Epidermal melanocyte (primary cell): Measurements from ENCODE around the gene COMMD9.

ENCODE experiments used
- DNase-seq: peaks from one replicate; pipeline ENCODE4 v3.0.0; 2011; ENCODE audit warnings: low spot score; ENCODE audit not compliant: insufficient read length

COMMD9 gene

DNA sequence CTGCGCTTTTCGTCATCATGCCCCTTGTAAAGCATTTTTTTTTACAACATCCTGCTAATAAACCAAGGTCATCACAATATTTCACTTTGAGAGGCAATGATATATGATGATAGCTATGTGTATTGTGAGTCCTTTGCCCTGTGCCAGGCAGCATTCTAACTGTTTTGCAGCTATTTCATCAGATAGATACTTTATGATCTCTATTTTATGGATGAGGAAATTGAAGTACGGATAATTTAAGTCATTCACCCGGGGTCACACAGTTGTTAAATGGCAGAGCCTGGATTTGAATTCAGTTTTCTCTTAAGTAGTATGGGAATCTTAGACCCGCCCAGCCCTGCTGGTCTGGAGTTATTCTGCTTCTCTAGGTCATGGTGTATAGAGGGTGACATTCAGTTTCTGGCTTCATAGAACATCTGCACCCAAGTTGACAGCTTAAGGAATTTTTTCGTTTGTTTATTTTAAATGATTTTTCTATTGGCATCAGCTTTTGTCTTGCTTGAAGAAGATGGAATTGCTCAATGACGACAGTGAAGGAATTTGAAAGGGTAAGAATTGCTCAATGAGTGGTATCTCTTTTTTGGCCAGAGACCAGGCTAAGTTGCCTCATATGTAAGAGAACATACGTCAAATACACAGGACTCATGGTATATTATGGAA, 7.8 kb upstream of the COMMD9 start:
- no peak for DNase-seq

DNA sequence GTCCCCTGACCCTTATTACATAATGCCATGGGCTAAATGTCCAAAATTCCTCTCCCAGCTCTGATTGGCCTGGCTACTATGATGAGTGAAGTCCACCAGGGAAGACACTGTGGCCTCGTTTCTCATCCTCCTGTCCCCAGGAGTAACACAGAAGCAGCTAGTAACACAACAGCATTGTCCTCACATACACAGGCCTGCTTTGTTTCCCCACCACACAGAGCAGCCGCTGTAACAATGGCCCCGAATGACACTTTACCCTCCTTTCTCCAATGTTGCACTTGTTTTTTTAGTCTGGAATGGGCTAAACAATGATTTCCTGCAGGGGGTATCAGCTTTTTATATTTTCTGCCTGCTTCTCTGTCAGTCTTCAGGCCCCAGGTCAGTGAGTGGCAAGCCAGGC, 6.7 kb upstream of the COMMD9 start, which contains the start of gene PRR5L:
Gene PRR5L (plus strand): TSS at position 363 of the 400 bp plus-strand sequence. CDS start 104,834 bp downstream, outside the sequence.
- no peak for DNase-seq

DNA sequence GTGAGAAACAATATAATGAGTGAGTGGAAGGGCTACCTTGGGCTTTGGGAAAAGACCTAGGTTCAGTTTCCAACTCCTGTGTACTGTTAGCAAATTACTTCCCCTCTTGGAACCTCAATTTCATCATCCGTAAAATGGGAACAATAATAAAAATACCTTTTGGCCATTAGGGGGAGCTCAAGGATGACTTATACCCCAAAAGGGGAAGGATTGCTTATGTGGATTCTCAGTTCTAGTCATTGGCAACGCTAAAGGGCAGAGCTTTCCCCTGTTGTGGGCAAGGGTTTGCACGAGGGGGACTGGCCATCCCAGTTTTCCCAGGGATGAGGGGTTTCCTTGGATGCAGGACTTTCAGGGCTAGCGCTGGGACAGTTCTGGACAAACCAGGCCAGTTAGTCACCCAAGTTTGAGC, 3.1 kb upstream of the COMMD9 start:
- DNase-seq = peak; percentile 70

- no peak for DNase-seq
These were observed 590 bp downstream of the COMMD9 start for GRCh38 chr11:36288442-36289225.

DNA sequence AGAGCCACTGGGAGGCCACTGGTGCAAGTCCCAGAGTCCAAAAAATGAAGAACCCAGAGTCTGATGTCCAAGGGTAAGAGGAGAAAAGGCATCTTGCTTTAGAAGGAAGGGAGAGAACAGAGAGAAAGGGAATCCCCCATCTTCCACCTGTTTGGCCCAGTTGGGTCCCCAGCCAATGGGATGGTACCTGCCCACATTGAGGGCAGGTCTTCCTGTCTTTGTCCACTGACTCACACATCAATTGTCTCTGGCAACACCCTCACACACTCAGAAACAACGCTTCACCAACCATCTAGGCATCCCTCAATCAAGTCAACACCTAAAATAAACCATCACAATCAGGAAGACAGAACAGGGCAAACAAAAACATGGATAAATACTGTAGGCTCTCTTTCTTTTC, 6.3 kb downstream of the COMMD9 start:
- DNase-seq = no peak

GRCh38 chr11:36281850-36282249, 7.4 kb downstream of the COMMD9 start:
- no peak for DNase-seq

DNA sequence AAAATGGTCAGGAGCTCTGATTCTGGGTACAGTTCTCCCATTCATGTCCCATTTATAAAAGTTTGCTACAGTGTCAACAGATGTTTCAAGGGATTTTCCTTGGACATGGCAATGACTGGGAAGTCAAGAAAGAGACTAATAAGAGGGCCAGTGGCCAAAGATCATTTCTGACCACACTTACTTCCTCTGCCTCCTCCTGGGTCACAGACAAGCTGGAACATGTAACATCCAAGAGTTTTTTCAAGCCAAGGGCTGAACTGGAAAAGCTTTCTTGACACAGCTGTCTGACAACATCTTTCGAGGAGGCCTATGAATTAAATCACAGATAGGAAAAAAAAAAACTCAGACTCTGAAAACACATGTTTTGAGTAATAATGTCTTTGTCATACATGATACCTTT, 8.7 kb downstream of the COMMD9 start:
- no peak for DNase-seq

GRCh38 chr11:36278531-36279282, 10.5 kb downstream of the COMMD9 start:
- no peak for DNase-seq

GRCh38 chr11:36274414-36274813, 14.8 kb downstream of the COMMD9 start:
- no peak for DNase-seq

DNA sequence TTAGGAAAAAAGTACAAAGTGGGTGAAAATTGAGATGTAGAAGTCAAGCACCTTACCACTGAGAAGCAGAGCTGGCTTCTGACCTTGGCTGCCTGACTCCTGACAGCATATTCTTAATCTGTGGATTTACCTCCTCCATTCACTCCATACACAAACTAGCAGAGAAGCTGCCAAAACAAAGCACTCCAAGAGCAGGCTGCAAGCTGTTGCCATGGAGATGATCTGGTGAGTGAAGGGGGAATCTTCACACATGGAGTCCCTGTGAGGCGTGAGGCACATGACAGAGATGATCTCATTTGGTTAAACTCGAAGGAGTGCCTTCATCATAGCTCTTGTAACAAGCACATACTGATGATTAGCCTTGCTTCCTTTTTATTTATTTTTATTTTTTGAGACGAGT, 16.1 kb downstream of the COMMD9 start:
- DNase-seq = no peak

DNA sequence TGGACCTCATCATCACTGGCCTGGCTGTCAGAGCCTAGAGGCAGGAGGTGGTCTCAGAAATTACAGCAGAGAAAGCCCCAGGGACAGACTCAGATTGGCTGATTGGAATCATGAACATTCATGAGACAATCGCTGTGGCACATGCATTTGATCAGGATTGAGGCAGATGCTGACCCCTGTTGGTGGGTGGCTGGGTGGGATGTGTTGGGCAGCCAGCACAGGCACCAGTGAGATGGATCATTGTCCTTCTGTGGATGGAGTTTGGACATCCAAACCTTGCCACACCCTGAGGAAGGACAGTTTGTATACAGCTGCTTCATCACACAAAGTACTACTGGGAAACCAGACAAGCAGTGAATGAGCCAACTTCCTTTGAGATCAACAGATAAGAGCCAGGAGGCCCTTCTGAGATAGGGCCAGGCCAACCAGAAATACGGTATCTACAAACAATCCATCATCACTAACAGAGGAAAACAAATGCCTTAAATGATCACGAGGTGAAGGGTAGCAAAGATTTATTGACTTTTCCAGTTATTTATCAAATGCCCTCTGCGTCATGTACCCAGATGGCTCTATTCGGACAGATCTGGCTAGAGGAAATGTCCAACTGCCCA, 17.3 kb downstream of the COMMD9 start:
- DNase-seq = no peak

DNA sequence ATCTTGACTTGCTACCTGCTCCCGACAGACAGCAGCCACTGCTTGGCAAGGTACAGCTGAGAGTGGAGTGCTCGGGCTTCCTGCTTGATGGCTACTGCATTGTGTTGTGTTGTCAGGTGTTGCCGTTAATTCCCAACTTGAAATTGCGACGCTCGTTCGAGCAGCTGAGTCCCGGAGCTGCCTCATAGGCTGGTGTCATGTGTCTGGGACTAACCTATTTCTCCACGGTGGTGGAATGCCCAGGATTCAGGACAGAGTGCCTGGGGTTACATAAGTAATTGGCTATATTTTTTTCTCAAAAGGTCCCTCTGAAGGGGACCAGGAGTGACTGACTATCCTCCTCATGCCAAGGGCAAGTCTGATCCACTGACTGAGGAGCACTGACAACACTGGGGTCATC, 18.5 kb downstream of the COMMD9 start:
- DNase-seq = no peak

- DNase-seq = no peak
These were observed 20.8 kb downstream of the COMMD9 start for GRCh38 chr11:36268337-36268985.

DNA sequence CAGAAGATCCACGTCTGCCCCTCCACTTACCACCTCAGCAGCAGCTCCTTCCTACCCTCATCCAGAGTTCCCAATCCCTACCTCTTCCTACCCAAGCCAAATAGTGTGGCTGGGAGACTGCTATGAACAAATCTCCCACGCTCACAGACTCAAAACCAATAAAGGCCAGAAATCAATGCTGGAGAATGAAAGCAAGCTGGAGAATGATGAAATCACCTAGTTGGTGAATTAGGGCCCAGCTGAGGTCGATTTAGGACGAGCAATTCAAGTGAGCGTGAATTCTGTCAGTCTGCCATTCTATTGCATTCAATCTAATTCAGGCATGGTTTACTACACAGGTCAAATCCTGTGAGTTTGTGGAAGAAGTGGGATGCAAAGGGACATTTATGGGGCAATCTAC, 22.5 kb downstream of the COMMD9 start:
- DNase-seq = no peak

DNA sequence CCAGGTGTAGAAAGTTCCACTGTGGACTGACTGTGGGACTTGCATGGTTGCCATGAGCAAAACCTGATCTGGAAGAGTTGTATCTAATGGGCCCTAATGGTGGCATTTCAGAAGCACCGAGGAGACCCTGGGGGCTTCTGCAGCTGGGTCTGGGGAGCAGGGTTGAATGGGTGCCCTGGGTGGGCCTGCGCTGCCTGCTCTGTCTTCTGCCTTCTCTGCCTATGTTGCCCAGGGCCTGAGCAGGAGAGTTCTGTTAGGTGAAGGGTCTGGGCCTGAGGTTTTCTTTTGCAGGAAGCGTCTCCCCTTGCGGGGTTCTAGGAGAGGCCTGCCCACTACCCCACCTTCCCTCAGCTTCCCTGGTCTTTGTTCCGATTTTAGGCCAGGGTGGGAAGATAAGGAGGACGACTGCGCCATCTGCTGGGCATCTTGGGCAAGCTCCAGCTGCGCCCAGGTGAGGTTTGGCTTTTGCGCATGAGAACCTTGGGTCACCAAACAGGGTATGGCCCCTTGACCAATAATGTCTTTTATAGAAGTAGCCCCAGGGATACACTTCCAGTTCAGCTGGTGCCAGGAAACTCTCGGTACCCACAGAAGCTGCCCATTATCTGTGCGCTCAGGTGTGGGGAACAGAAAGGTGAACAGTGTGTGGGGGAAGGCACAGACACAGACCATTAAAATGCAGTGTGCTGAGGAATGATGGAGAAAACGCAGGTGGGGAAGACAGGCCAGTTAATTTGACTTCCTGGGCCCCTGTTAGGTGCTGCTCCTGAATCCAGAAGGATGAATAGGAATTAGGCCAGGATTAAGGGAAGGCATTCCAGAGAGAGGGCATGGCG, 23.2 kb downstream of the COMMD9 start:
- DNase-seq = peak; percentile 64

DNA sequence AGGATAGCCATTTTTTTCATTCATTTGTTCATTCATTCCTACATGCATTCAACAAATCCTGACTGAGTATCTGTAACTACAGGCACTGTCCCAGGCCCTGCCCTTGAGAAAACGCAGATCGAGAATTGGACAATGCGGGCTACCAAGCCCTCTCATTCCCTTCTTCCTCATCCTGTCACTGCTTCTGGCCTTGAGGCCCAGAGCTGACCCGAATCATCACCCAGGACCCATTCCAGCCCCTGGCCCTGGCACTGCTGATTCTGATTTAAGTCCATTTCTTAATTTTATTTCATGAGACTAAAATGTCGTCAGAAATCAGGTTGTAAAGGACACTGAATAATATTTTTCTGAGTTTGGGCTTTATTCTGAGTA, 24.3 kb downstream of the COMMD9 start:
- no peak for DNase-seq

DNA sequence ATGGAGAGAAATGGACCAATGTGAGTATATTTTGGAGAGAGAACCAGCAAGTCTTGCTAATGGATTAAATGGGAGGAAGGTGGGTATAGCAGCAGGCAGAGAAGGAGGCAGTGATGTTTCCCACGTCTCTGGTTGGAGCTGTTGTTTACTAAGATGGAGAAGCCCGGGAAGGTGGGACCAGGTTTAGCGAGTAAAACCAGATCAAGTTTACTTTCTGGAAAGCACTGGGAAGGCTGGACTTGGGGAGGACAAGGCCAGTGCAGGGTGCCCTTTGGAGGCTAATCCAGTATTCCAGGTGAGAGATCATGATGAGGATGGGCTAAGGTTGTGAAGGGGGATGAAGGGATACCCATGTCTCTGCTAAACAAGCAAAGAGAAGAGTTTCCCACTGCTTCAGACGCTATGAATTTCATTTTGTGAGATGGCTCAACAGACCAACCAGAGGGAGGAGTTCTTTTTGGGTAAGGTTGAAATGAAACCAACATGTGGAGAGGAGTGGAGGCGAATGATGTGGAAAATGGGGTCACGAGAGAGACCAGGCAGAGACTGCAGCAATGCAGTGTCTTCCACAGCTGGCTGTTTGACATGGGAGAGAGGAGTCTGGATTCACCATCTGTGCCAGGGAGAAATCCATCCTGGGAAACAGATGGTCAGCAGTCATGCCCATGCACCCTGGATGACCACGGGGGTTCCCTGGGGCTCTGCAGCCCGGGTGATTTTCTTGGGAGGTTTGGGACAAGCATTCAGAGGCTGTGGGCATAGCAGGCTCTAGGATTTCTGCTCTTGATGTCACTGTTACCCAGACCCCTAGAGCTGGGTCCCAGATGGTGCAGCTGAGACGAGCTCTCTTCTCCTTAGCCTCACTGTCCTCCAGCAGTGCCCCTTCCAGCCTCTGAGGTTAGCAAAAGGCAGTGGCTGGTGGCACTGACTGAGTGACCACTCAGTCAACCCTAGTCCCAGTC, 24.9 kb downstream of the COMMD9 start:
- no peak for DNase-seq

- DNase-seq = no peak
These were observed 28.1 kb downstream of the COMMD9 start for GRCh38 chr11:36261094-36261493.

GRCh38 chr11:36258730-36259360, 30.4 kb downstream of the COMMD9 start:
- peak; percentile 42 for DNase-seq
